RWPE2 (cell line): ENCODE measurements around the gene VWCE.

ENCODE experiments used
- ATAC-seq: fragments of 200-7000 bp; cut with Tn5 transposase; 3 replicates; pipeline ENCODE4 v1.9.1; 2021; ENCODE audit warnings: low read depth
- DNase-seq: peaks from one replicate; pipeline ENCODE4 v3.0.0-alpha.2; 2020; ENCODE audit warnings: low spot score
- H3K27ac ChIP-seq: fragments of 450-650 bp; 2 replicates; pipeline ENCODE4 v1.5.1; 2017; ENCODE audit warnings: mild to moderate bottlenecking; ENCODE audit not compliant: poor library complexity, severe bottlenecking
- H3K27me3 ChIP-seq: fragments of 250-450 bp; sonication (Bioruptor Pico); 2 replicates; pipeline ENCODE4 v1.5.1; 2021; ENCODE audit warnings: mild to moderate bottlenecking, moderate library complexity; ENCODE audit not compliant: insufficient read depth, poor library complexity, severe bottlenecking
- H3K36me3 ChIP-seq: fragments of 250-450 bp; sonication (Bioruptor Pico); 2 replicates; pipeline ENCODE4 v1.5.1; 2020; ENCODE audit warnings: low read depth, mild to moderate bottlenecking, moderate library complexity
- H3K4me1 ChIP-seq: fragments of 250-450 bp; sonication (Bioruptor Pico); 2 replicates; pipeline ENCODE4 v1.5.1; 2021; ENCODE audit warnings: mild to moderate bottlenecking, moderate library complexity; ENCODE audit not compliant: insufficient read depth, poor library complexity, severe bottlenecking
- H3K4me3 ChIP-seq: fragments of 250-450 bp; sonication (Bioruptor Pico); 2 replicates; pipeline ENCODE4 v1.5.1; 2021; ENCODE audit warnings: mild to moderate bottlenecking, moderate library complexity; ENCODE audit not compliant: severe bottlenecking
- H3K9me3 ChIP-seq: fragments of 250-450 bp; sonication (Bioruptor Pico); 2 replicates; pipeline ENCODE4 v1.5.1; 2021; ENCODE audit warnings: mild to moderate bottlenecking, moderate library complexity; ENCODE audit not compliant: severe bottlenecking
- CTCF ChIP-seq: fragments of 450-650 bp; IDR thresholded peaks from one replicate; pipeline ENCODE4 v1.5.1; 2017; ENCODE audit warnings: mild to moderate bottlenecking, moderate library complexity; ENCODE audit not compliant: poor library complexity, severe bottlenecking

The VWCE gene

GRCh38 chr11:61336171-61336935 is 41.2 kb upstream of the VWCE start:
- Histone ChIP-seq H3K36me3 (peaks cover 13% of the 10 kb centered on the region), H3K9me3 (no peaks in the 10 kb centered on the region), H3K4me3 (no peak overlapping the region), H3K27me3 (no peaks in the 10 kb centered on the region), H3K4me1 (peaks cover 11% of the 10 kb centered on the region), H3K27ac (peak overlapping the region; percentile 52)
- ATAC-seq (peak; percentile 67), DNase-seq (no peak)
- peak; percentile 97 for TF ChIP-seq CTCF

- H3K27ac ChIP-seq: peak overlapping the region; percentile 52
- H3K4me1 ChIP-seq: peaks cover 16% of the 10 kb centered on the region
- no peaks in the 10 kb centered on the region for H3K27me3 ChIP-seq
- ATAC-seq: no peak
- no peak for TF ChIP-seq CTCF
- H3K9me3 ChIP-seq: no peaks in the 10 kb centered on the region
- DNase-seq: no peak
- H3K4me3 ChIP-seq: no peak overlapping the region
- H3K36me3 ChIP-seq: peaks cover 20% of the 10 kb centered on the region
Observed at GRCh38 chr11:61335355-61335710, 40.2 kb upstream of the VWCE start.

GRCh38 chr11:61334434-61335354 is 39.6 kb upstream of the VWCE start:
- Histone ChIP-seq H3K9me3 (no peaks in the 10 kb centered on the region), H3K27ac (peak overlapping the region; percentile 52), H3K4me1 (peaks cover 16% of the 10 kb centered on the region), H3K27me3 (no peaks in the 10 kb centered on the region), H3K4me3 (no peak overlapping the region), H3K36me3 (peaks cover 25% of the 10 kb centered on the region)
- no peak for TF ChIP-seq CTCF
- ATAC-seq (no peak; the same call in 2 of the 3 replicates), DNase-seq (no peak)

- Histone ChIP-seq H3K4me1 (peaks cover 16% of the 10 kb centered on the region), H3K4me3 (peak overlapping the region; percentile 90), H3K27me3 (no peaks in the 10 kb centered on the region), H3K27ac (peak overlapping the region; percentile 52), H3K9me3 (no peaks in the 10 kb centered on the region), H3K36me3 (peaks cover 30% of the 10 kb centered on the region)
- DNase-seq: no peak
- no peak for ATAC-seq
- no peak for TF ChIP-seq CTCF
Observed at GRCh38 chr11:61333550-61334433, 38.7 kb upstream of the VWCE start.
